MM.1S (cell line): ENCODE data around the gene TRPV4.

Experiments used
- DNase-seq: peaks from one replicate; pipeline ENCODE4 v3.0.0-alpha.2; 2015
- H2AFZ ChIP-seq: fragments of 300-600 bp; sonication (generic); 2 replicates; pipeline ENCODE4 v1.6.0; 2016; ENCODE audit warnings: antibody characterized with exemption, low read length
- H3F3A ChIP-seq: fragments of 300-600 bp; sonication (generic); 2 replicates; pipeline ENCODE4 v1.6.1; 2016; ENCODE audit warnings: mild to moderate bottlenecking, antibody characterized with exemption, low read length, moderate library complexity, mixed read lengths; ENCODE audit not compliant: insufficient read depth
- H3K27ac ChIP-seq: fragments of 300-600 bp; sonication (generic); 2 replicates; pipeline ENCODE4 v1.5.1; 2016; ENCODE audit warnings: mild to moderate bottlenecking, low read length
- H3K27me3 ChIP-seq: fragments of 300-600 bp; sonication (generic); replicated peaks from 2 replicates; pipeline ENCODE4 v1.6.0; 2016; ENCODE audit warnings: low read length; ENCODE audit not compliant: insufficient read depth
- H3K36me3 ChIP-seq: fragments of 300-600 bp; sonication (generic); replicated peaks from 2 replicates; pipeline ENCODE4 v1.6.1; 2016; ENCODE audit warnings: mild to moderate bottlenecking, low read length, mixed read lengths; ENCODE audit not compliant: insufficient read depth
- H3K4me1 ChIP-seq: fragments of 300-600 bp; sonication (generic); 2 replicates; pipeline ENCODE4 v1.6.1; 2016; ENCODE audit warnings: low read length, mixed read lengths
- H3K4me2 ChIP-seq: fragments of 300-600 bp; sonication (generic); 2 replicates; pipeline ENCODE4 v1.6.0; 2016; ENCODE audit warnings: low read depth, low read length
- H3K4me3 ChIP-seq: fragments of 300-600 bp; sonication (generic); 2 replicates; pipeline ENCODE4 v1.5.1; 2016; ENCODE audit warnings: low read length, mixed read lengths
- H3K79me2 ChIP-seq: fragments of 300-600 bp; sonication (generic); 2 replicates; pipeline ENCODE4 v1.6.1; 2016; ENCODE audit warnings: mixed run types, low read length, mixed read lengths
- H3K9ac ChIP-seq: fragments of 300-600 bp; sonication (generic); 2 replicates; pipeline ENCODE4 v1.6.1; 2016; ENCODE audit warnings: low read length, mixed read lengths
- H3K9me2 ChIP-seq: fragments of 300-600 bp; sonication (generic); replicated peaks from 2 replicates; pipeline ENCODE4 v1.6.1; 2016; ENCODE audit warnings: mild to moderate bottlenecking, low read length, mixed read lengths; ENCODE audit not compliant: insufficient read depth
- H3K9me3 ChIP-seq: fragments of 300-600 bp; sonication (generic); replicated peaks from 2 replicates; pipeline ENCODE4 v1.6.1; 2016; ENCODE audit warnings: mild to moderate bottlenecking, low read length, mixed read lengths; ENCODE audit not compliant: insufficient read depth
- H4K20me1 ChIP-seq: fragments of 300-600 bp; sonication (generic); 2 replicates; pipeline ENCODE4 v1.6.1; 2016; ENCODE audit warnings: mild to moderate bottlenecking, low read length, moderate library complexity, mixed read lengths; ENCODE audit not compliant: insufficient read depth
- CTCF ChIP-seq: fragments of 300-600 bp; sonication (generic); IDR thresholded peaks from 2 replicates; pipeline ENCODE4 v1.5.1; 2016; ENCODE audit warnings: antibody characterized with exemption, low read length, mixed read lengths
- EZH2 ChIP-seq: fragments of 300-600 bp; sonication (generic); optimal IDR thresholded peaks from 2 replicates; pipeline ENCODE3; 2017; ENCODE audit warnings: low read depth, mild to moderate bottlenecking, antibody characterized with exemption, low read length, mixed read lengths
- EZH2phosphoT487 ChIP-seq: fragments of 300-600 bp; sonication (generic); IDR thresholded peaks from 2 replicates; pipeline ENCODE4 v1.6.1; 2018; ENCODE audit warnings: antibody characterized with exemption, low read length

TRPV4 gene

GRCh38 chr12:109752117-109753053 is 80.8 kb downstream of the TRPV4 start:
- Histone ChIP-seq H3K36me3 (no peaks in the 10 kb centered on the region), H3K4me2 (no peak overlapping the region), H3K27ac (no peak overlapping the region), H3K27me3 (no peaks in the 10 kb centered on the region), H3K79me2 (no peaks in the 10 kb centered on the region), H3K9ac (no peak overlapping the region), H3K9me3 (no peaks in the 10 kb centered on the region), H3K4me3 (no peak overlapping the region), H4K20me1 (no peaks in the 10 kb centered on the region), H3K4me1 (no peaks in the 10 kb centered on the region), H3K9me2 (no peaks in the 10 kb centered on the region), H2AFZ (no peak overlapping the region), H3F3A (no peaks in the 10 kb centered on the region)
- TF ChIP-seq EZH2phosphoT487 (no peak), CTCF (no peak), EZH2 (no peak)
- DNase-seq, result no peak

GRCh38 chr12:109744986-109745942 is 87.9 kb downstream of the TRPV4 start:
- Histone ChIP-seq H3K27me3 (no peaks in the 10 kb centered on the region), H4K20me1 (no peaks in the 10 kb centered on the region), H3K4me3 (no peak overlapping the region), H3K4me2 (no peak overlapping the region), H3K36me3 (no peaks in the 10 kb centered on the region), H3K4me1 (no peaks in the 10 kb centered on the region), H3K9me2 (no peaks in the 10 kb centered on the region), H3K27ac (no peak overlapping the region), H3K79me2 (no peaks in the 10 kb centered on the region), H3K9ac (no peak overlapping the region), H2AFZ (no peak overlapping the region), H3F3A (no peaks in the 10 kb centered on the region), H3K9me3 (no peaks in the 10 kb centered on the region)
- no peak for TF ChIP-seq EZH2
- TF ChIP-seq CTCF, result no peak
- no peak for TF ChIP-seq EZH2phosphoT487
- DNase-seq, result no peak

GRCh38 chr12:109744026-109744425 is 89.2 kb downstream of the TRPV4 start:
- Histone ChIP-seq H2AFZ (no peak overlapping the region), H3K4me2 (no peak overlapping the region)

More at GRCh38 chr12:109744026-109744425, 89.2 kb downstream of the TRPV4 start:
- Histone ChIP-seq H3K9ac (no peak overlapping the region), H3K27me3 (no peaks in the 10 kb centered on the region), H3K27ac (no peak overlapping the region), H3K4me1 (no peaks in the 10 kb centered on the region), H3K4me3 (no peak overlapping the region), H4K20me1 (no peaks in the 10 kb centered on the region), H3K36me3 (no peaks in the 10 kb centered on the region), H3F3A (no peaks in the 10 kb centered on the region), H3K9me3 (no peaks in the 10 kb centered on the region), H3K9me2 (no peaks in the 10 kb centered on the region), H3K79me2 (no peaks in the 10 kb centered on the region)
- DNase-seq, result no peak
- TF ChIP-seq EZH2phosphoT487 (no peak), EZH2 (no peak), CTCF (no peak)
